ENCODE measurements around the gene SHOX. TPM values are rescaled to one million over a fixed set of nuclear protein-coding genes. Genes with fewer than 3 reads are reported as not detected.

The SHOX gene
- total and polyA plus RNA-seq, 12 donors, result not detected

DNA sequence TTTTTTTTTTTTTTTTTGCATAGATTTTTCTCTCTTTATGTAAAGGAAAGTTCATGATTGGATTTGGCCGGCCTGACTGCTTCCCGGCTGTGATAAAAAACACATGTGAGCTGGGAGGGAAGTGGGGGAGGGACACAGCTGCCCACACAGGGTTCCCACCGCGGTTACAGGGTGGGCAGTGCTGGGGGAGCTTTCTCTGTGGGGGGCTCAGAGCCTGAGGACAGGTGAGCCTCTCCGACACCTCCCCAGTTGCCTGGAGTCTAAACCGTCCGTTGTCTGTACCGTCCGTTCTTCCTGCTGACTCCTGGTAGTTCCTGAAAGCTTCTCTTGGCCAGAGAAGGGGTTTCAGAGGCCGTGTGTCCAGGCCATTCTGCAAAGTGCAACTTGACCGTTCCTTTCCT, 21.8 kb downstream of the SHOX start:
- Histone ChIP-seq H3K27me3 (no peaks in the 10 kb centered on the region), H3K27ac (no peak overlapping the region), H3K4me3 (no peak overlapping the region), H3K36me3 (replicated peaks in 1 of 2) (no peaks in the 10 kb centered on the region), H3K9me3 (replicated peaks in 1 of 3) (no peaks in the 10 kb centered on the region), H3K4me1 (replicated peaks in 1 of 2) (no peaks in the 10 kb centered on the region)
- no peak for DNase-seq
- TF ChIP-seq, protein P1, sequence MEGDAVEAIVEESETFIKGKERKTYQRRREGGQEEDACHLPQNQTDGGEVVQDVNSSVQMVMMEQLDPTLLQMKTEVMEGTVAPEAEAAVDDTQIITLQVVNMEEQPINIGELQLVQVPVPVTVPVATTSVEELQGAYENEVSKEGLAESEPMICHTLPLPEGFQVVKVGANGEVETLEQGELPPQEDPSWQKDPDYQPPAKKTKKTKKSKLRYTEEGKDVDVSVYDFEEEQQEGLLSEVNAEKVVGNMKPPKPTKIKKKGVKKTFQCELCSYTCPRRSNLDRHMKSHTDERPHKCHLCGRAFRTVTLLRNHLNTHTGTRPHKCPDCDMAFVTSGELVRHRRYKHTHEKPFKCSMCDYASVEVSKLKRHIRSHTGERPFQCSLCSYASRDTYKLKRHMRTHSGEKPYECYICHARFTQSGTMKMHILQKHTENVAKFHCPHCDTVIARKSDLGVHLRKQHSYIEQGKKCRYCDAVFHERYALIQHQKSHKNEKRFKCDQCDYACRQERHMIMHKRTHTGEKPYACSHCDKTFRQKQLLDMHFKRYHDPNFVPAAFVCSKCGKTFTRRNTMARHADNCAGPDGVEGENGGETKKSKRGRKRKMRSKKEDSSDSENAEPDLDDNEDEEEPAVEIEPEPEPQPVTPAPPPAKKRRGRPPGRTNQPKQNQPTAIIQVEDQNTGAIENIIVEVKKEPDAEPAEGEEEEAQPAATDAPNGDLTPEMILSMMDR (IDR thresholded peaks at IDR 0.05), result no peak
- no peak for TF ChIP-seq POLR2A (IDR thresholded peaks at IDR 0.05)
- intact Hi-C loops (cut with DNase I), result no loop called here
- 20 to 36% (median 26%) methylated on average over 11 of the region's 11 CpGs for WGBS, 4 donors

DNA sequence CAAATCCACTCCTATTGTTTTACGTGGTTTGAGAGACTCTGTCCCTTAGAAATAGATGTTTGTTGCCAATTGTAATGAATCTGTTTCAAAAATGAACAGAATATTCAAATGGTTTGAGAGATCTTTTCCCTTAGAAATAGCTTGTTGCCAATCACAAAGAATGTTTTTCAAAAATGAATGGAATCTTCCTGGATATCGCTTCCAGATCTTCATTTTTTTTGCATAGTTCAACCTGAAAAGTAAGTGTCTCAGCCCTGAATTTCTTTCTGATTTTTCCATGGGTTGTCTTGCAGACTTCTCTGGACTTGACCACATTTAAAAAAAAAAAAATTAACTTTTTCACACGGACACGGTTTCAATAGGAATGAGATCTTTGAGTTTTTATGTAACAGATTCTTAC, 22.7 kb downstream of the SHOX start:
- 53 to 62% (median 59%) methylated on average over 4 of the region's 4 CpGs for WGBS, 4 donors
- TF ChIP-seq, protein P1 (IDR thresholded peaks at IDR 0.05), result no peak
- no peak for TF ChIP-seq POLR2A (IDR thresholded peaks at IDR 0.05)
- no peaks in the 10 kb centered on the region for H3K27me3 ChIP-seq

DNA sequence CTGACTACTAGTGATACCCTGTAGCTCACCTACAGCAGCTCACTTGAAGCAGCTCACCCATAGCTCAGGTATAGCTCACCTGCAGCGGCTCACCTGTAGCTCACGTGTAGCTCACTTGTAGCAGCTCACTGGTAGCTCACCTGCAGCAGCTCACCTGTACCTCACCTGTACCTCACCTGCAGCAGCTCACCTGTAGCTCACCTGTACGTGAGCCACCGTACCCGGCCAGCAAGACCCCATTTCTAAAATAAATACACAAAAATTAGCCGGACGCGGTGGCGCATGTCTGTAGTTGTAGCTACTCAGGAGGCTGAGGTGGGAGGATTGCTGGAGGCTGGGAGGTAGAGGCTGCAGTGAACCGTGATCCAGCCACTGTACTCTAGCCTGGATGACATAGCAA, 30.6 kb downstream of the SHOX start:
- Histone ChIP-seq H3K27me3 (no peaks in the 10 kb centered on the region), H3K27ac (no peak overlapping the region), H3K9me3 (replicated peaks in 1 of 3) (no peaks in the 10 kb centered on the region), H3K4me3 (no peak overlapping the region), H3K36me3 (replicated peaks in 1 of 2) (no peaks in the 10 kb centered on the region), H3K4me1 (replicated peaks in 1 of 2) (no peaks in the 10 kb centered on the region)
- no peak for DNase-seq
- TF ChIP-seq POLR2A (IDR thresholded peaks at IDR 0.05), result no peak
- TF ChIP-seq, protein P1 (IDR thresholded peaks at IDR 0.05), result no peak
- intact Hi-C loops (cut with DNase I), result no loop called here
- 87 to 95% (median 89%) methylated on average over 10 of the region's 10 CpGs for WGBS, 4 donors

More for the DNA sequence above, 22.7 kb downstream of the SHOX start:
- Histone ChIP-seq H3K27ac (no peak overlapping the region), H3K9me3 (replicated peaks in 1 of 3) (no peaks in the 10 kb centered on the region), H3K4me3 (no peak overlapping the region), H3K36me3 (replicated peaks in 1 of 2) (no peaks in the 10 kb centered on the region), H3K4me1 (replicated peaks in 1 of 2) (no peaks in the 10 kb centered on the region)
- intact Hi-C loops (cut with DNase I), result no loop called here
- no peak for DNase-seq

DNA sequence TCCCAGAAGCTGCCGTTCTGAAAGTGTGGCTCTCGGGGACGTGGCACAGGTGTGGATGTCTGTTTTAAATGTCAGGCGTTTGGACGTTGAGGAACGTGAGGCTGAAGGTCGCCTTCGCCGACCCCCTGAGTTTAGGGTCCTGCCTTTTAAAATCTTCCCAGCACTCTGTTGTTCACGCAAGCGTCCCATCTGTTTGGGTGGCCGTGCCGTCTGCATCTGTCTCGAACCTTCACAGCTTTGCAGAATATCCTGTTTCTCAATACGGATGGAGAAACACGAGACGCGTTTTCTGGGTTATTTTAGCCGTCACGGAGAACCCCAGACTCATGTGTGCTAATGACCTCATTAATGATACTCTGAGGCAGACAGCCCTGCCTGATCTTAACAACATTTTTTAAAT, 31.5 kb downstream of the SHOX start:
- no peak for DNase-seq
- H3K4me1 ChIP-seq (replicated peaks in 1 of 2), result no peaks in the 10 kb centered on the region
- H3K4me3 ChIP-seq, result no peak overlapping the region
- WGBS, 4 donors, result 66 to 73% (median 71%) methylated on average over 20 of the region's 20 CpGs
- intact Hi-C loops (cut with DNase I), result no loop called here
- H3K9me3 ChIP-seq (replicated peaks in 1 of 3), result no peaks in the 10 kb centered on the region
- no peak overlapping the region for H3K27ac ChIP-seq
- H3K27me3 ChIP-seq, result no peaks in the 10 kb centered on the region
- TF ChIP-seq, protein P1 (IDR thresholded peaks at IDR 0.05), result no peak
- TF ChIP-seq POLR2A (IDR thresholded peaks at IDR 0.05), result no peak
- no peaks in the 10 kb centered on the region for H3K36me3 ChIP-seq (replicated peaks in 1 of 2)
